Measurements from ENCODE around the gene FBXO31. TPM values are rescaled to one million over a fixed set of nuclear protein-coding genes. Genes with fewer than 3 reads are reported as not detected.

FBXO31 gene
- total RNA-seq, 6 donors from 2014 or later = 15.9 to 103 (median 31.4) TPM

DNA sequence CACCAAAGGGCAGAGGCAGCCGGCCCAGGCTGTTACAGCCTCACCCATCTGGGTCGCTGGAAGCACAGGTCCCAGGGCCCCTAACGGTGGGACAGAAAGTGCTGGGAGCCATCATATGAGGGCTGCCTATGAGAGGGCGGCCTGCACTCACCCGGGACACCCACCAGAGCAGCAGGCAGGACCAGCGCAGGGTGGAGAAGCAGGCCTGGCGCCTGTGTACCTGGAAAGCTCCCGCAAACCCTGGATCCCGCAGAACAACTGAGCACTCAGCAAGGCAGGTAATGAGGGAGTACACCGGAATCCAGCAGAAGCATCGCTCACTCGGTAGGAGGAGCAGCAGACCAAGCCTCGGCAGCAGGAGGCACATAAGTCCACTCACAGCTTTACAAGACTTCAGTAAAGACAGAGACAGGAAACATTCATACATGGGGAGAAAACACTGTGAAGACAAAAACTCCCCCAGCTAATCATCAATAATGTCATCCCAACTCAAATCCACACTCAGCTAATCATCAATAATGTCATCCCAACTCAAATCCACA is 34.9 kb downstream of the FBXO31 start:
- Histone ChIP-seq H3K4me1 (peaks cover 13 to 23% (median 15%) of the 10 kb centered on the region in 4 donors), H3K4me3 (no peak overlapping the region), H3K27ac (no peak overlapping the region), H3K36me3 (peaks cover 0 to 24% (median 9%) of the 10 kb centered on the region in 4 donors), H3K27me3 (no peaks in the 10 kb centered on the region), H3K9me3 (no peaks in the 10 kb centered on the region)
- DNase-seq (no peak), ATAC-seq (ENCODE audit: low FRiP score in 2 of 2) (no peak)
- 99% methylated on average over 9 of the region's 13 CpGs; no CpG with 5 or more reads in 1 of the 2 donors for WGBS, 2 donors
- TF ChIP-seq, protein P1, sequence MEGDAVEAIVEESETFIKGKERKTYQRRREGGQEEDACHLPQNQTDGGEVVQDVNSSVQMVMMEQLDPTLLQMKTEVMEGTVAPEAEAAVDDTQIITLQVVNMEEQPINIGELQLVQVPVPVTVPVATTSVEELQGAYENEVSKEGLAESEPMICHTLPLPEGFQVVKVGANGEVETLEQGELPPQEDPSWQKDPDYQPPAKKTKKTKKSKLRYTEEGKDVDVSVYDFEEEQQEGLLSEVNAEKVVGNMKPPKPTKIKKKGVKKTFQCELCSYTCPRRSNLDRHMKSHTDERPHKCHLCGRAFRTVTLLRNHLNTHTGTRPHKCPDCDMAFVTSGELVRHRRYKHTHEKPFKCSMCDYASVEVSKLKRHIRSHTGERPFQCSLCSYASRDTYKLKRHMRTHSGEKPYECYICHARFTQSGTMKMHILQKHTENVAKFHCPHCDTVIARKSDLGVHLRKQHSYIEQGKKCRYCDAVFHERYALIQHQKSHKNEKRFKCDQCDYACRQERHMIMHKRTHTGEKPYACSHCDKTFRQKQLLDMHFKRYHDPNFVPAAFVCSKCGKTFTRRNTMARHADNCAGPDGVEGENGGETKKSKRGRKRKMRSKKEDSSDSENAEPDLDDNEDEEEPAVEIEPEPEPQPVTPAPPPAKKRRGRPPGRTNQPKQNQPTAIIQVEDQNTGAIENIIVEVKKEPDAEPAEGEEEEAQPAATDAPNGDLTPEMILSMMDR (IDR thresholded peaks at IDR 0.05) = no peak
- TF ChIP-seq POLR2A (IDR thresholded peaks at IDR 0.05) (no peak), POLR2AphosphoS5 (IDR thresholded peaks at IDR 0.05) (no peak), EP300 (IDR thresholded peaks at IDR 0.05) (no peak)

DNA sequence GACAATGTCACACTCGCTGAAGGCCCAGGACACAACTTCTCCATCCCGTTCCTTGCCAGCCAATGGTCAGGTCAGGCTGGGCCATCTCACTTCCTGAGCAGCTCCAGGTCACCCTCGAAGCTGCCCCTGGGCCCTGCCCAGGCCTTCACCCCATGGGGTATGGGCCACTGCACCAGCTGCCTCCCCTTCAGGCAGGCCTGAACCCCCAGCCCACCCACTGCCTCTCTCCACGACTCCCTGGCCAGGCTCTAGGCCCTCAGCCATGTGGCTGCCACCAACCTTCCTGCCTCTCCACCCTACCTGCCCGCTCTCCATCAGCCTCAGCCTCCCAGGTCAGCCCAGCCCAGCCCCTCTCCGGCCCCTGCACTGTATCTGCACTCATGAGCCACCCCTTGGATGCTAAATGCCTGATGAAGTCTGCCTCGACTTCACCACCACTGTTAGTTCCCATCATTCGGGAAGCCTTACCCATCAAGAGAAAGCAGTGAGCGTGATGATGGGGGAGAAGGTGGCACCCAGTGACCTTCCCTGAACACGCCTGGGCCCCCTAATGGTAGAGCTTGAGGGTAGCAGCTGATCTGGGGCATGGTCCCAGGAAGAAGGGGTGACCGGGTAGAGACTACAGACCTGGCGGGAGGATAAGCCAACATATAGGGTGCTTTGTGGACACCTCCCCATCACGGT is 35.5 kb downstream of the FBXO31 start:
- Histone ChIP-seq H3K27me3 (no peaks in the 10 kb centered on the region), H3K4me3 (no peak overlapping the region), H3K27ac (no peak overlapping the region), H3K4me1 (peaks cover 13 to 23% (median 15%) of the 10 kb centered on the region in 4 donors), H3K9me3 (no peaks in the 10 kb centered on the region), H3K36me3 (peaks cover 0 to 31% (median 13%) of the 10 kb centered on the region in 4 donors)
- DNase-seq (no peak), ATAC-seq (ENCODE audit: low FRiP score in 2 of 2) (no peak)
- no peak for TF ChIP-seq POLR2AphosphoS5 (IDR thresholded peaks at IDR 0.05)
- TF ChIP-seq POLR2A (IDR thresholded peaks at IDR 0.05) = no peak
- TF ChIP-seq, protein P1 (IDR thresholded peaks at IDR 0.05) = no peak
- TF ChIP-seq EP300 (IDR thresholded peaks at IDR 0.05) = no peak
- 96 to 98% methylated on average over 11 to 13 of the region's 13 CpGs for WGBS, 2 donors

DNA sequence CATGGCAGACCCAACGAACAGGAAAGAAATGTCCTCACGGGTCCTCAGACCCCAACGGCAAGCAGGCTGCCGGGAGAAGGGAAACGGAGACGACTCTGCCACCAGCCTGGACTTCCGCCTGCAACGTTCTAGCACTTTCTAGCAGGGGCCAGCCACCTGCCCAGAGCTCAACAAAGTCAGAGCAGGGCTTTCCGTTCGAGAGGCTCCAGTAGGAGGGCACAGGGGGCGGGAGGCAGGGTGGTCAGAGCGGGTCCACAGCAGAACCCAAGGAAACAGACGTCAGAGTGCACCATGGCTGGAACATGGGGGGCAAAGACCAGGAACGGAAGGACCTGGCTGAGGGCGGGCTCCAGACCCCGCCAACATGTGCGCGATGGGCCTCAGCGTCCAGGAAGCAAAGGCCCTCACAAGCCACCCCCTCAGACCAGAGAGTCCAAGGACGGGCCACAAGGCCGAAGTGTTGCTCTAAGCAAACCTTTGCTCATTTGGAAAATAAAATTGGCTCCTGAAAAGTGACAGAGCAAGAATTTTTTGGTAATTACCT is 37.0 kb downstream of the FBXO31 start:
- WGBS, 2 donors = 96 to 98% methylated on average over 21 of the region's 21 CpGs
- peaks cover 9 to 45% (median 26%) of the 10 kb centered on the region in 4 donors for H3K36me3 ChIP-seq
- ATAC-seq (ENCODE audit: low FRiP score in 2 of 2) (no peak), DNase-seq (no peak)
- peaks cover 13 to 23% (median 15%) of the 10 kb centered on the region in 4 donors for H3K4me1 ChIP-seq
- no peaks in the 10 kb centered on the region for H3K27me3 ChIP-seq
- H3K9me3 ChIP-seq = no peaks in the 10 kb centered on the region
- TF ChIP-seq EP300 (IDR thresholded peaks at IDR 0.05) (no peak), POLR2AphosphoS5 (IDR thresholded peaks at IDR 0.05) (no peak), POLR2A (IDR thresholded peaks at IDR 0.05) (no peak)
- TF ChIP-seq, protein P1 (IDR thresholded peaks at IDR 0.05) = no peak
- H3K4me3 ChIP-seq = no peak overlapping the region
- H3K27ac ChIP-seq = no peak overlapping the region

DNA sequence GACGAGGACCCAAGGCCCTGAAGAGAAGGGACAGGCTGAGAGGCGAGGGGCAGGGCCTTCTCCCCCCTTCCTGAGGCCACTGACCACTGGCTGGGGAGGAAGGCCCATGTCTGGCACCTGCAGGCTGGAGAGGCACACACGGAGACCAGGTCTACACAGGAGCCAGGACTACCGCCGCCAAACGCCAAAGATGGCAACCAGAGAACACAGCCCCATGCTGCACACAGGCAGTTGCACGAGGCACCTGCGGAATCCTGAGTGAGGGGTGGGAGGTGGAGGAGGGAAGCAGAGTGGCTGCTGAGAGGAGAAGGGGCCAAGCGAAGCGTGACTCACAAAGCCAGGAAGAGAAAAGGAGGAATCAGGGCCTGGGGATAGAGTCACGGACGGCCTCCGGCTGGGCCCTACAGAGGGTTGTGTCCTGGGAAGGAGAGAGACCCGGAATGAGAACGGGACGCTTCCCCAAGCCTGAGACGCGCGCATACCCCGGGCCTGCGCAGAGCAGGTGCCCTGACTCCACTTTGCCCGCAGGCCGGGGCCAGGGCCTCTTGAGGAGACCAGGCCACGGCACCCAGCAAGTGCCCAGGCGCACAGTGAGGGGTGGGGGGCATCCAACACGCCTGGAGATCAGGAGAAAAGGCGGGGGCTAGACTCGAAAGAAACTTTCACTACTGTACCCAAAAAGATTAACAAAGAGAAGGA is 37.7 kb downstream of the FBXO31 start:
- Histone ChIP-seq H3K9me3 (no peaks in the 10 kb centered on the region), H3K27ac (peak overlapping the region; percentile 2 to 73 (median 18)), H3K4me1 (peaks cover 13 to 23% (median 15%) of the 10 kb centered on the region in 4 donors), H3K4me3 (no peak overlapping the region), H3K27me3 (no peaks in the 10 kb centered on the region), H3K36me3 (peaks cover 9 to 53% (median 26%) of the 10 kb centered on the region in 4 donors)
- 96% methylated on average over 28 of the region's 28 CpGs for WGBS, 2 donors
- TF ChIP-seq POLR2A (IDR thresholded peaks at IDR 0.05) (no peak), POLR2AphosphoS5 (IDR thresholded peaks at IDR 0.05) (no peak), EP300 (IDR thresholded peaks at IDR 0.05) (no peak)
- TF ChIP-seq, protein P1 (IDR thresholded peaks at IDR 0.05) = no peak
- ATAC-seq (ENCODE audit: low FRiP score in 2 of 2) (peak in 1 of 2 donors; percentile 28), DNase-seq (peak in 1 of 2 donors; percentile 62)
